ENCODE data around the gene MKLN1.
A peak's percentile ranks its signal among the peaks of the same experiment; 100 is the strongest.
"Not testable (repeated sequence)": the region's sequence is repeated elsewhere in the genome, so short reads cannot be mapped to it uniquely, and the experiment has no call there.

The MKLN1 gene

DNA sequence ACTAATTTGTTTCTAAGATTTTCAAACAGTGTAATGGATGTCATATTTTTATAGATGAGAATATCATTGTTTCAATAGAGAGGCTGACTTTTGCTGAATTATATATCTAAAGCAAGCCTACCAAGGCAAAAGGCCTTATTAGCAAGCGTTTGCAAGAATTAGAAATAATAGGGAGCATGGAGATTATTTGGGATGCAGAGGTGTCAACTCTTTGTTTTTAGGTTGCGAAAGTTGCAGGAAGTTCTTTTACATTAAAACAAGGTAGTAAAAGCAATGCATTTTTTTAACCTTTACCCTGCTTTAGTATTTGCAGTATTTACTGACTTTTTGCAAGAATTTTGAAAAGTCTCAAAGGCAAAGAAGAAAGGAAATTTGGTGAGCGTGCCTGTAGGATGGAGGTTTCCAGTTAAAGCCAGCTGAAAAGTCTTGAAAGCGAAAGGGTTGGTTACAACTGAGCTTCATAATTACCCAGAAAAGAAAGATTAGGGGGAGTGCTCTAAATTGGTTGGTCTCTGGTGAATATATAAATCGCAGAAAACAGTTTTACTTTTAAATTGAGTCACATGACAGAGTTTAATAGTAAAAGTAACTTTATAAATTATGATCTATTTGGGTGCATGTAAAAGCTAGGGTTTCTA lies 81.6 kb downstream of the MKLN1 start:
- H3K4me3 ChIP-seq (ENCODE audit: low read length), result no peak overlapping the region
- no peak for DNase-seq (ENCODE audit: low read depth)
- TF ChIP-seq, protein P1, sequence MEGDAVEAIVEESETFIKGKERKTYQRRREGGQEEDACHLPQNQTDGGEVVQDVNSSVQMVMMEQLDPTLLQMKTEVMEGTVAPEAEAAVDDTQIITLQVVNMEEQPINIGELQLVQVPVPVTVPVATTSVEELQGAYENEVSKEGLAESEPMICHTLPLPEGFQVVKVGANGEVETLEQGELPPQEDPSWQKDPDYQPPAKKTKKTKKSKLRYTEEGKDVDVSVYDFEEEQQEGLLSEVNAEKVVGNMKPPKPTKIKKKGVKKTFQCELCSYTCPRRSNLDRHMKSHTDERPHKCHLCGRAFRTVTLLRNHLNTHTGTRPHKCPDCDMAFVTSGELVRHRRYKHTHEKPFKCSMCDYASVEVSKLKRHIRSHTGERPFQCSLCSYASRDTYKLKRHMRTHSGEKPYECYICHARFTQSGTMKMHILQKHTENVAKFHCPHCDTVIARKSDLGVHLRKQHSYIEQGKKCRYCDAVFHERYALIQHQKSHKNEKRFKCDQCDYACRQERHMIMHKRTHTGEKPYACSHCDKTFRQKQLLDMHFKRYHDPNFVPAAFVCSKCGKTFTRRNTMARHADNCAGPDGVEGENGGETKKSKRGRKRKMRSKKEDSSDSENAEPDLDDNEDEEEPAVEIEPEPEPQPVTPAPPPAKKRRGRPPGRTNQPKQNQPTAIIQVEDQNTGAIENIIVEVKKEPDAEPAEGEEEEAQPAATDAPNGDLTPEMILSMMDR (IDR thresholded peaks at IDR 0.05; ENCODE audit: insufficient read depth, low read depth, low read length, missing control alignments), result no peak

DNA sequence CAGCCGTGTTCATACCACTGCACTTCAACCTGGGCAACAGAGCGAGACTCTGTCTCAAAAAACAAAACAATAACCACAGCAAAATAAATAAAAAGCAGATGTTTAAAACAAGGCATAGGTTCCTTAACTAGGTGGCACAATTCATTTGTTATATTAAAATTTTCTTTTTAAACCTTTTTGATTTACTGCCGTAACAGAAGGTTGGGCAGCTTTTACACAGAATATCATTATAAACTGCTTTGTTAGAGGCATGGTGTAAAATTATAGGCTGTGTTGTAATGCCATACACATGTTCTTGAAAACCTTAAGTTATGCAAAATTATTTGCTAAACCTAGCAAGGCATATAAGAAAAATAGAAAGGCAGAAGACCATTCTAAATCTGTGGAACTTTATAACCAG lies 84.4 kb downstream of the MKLN1 start:
- TF ChIP-seq, protein P1 (IDR thresholded peaks at IDR 0.05; ENCODE audit: insufficient read depth, low read depth, low read length, missing control alignments), result no peak
- no peak for DNase-seq (ENCODE audit: low read depth)
- H3K4me3 ChIP-seq (ENCODE audit: low read length), result no peak overlapping the region

DNA sequence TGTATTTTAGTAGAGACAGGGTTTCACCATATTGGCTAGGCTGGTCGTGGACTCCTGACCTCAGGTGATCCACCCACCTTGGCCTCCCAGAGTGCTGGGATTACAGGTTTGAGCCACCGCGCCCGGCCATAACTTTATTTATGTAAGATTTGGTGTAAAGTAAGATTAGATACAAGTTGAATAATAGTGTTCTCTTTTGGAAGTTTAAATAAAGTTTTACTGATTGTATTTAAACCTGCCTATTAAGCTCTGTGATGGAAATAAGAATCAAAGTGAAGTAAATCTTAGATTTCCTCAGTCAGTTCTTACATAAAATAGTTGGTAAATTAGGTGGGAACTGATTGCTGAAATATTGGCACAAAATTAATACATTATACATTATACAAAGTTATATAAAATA lies 86.0 kb downstream of the MKLN1 start:
- no peak for DNase-seq (ENCODE audit: low read depth)
- TF ChIP-seq, protein P1 (IDR thresholded peaks at IDR 0.05; ENCODE audit: insufficient read depth, low read depth, low read length, missing control alignments), result no peak
- H3K4me3 ChIP-seq (ENCODE audit: low read length), result no peak overlapping the region

DNA sequence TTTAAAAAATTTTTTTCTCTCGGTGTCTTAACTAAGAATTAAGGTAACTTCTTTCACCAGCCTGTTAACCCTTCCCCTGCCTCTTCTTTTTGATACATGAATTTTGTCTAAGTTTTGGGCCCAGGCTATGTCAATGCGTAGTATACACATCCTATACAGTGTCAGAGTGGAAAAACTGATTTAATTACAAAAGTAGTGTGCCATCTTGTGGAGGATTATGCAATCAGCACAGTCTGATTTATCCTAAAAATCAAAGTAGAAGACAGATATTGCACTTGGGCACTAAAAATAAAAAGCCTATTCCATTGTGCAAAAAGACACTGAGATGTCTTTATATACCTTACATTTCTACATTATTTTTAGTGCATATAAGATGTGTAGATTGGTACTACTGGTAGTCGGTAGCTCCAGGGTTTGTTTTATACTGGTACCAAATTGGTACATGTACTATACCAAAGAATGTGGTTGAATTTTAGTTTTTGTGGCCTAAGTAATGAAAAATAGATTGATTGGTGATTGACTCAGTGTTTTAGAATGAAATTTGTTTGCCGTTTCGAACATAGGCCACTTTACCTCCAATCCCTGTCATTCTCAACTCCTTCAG lies 96.6 kb downstream of the MKLN1 start:
- peak; percentile 40 for DNase-seq (ENCODE audit: low read depth)
- TF ChIP-seq, protein P1 (IDR thresholded peaks at IDR 0.05; ENCODE audit: insufficient read depth, low read depth, low read length, missing control alignments), result peak; percentile 44
- no peak overlapping the region for H3K4me3 ChIP-seq (ENCODE audit: low read length)

DNA sequence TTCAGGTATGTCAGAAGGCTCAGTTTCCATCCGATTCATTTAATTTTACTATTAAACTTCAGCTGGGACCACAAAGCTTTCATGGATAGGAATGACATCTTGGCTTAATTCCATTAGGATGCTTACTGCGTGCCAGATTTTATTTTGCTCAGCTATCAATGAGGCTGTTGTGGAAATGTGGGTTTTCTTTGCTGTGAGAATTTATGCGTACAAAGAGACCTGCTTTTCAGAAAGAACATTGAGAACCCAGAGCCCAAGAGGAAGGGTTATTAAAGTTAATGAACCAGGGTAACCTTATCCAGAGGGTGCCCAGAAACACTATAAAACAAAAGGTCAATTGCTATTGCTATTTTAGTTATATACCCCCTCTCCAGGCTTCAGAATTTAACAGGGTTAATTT lies 98.3 kb downstream of the MKLN1 start:
- H3K4me3 ChIP-seq (ENCODE audit: low read length), result no peak overlapping the region
- DNase-seq (ENCODE audit: low read depth), result no peak
- TF ChIP-seq, protein P1 (IDR thresholded peaks at IDR 0.05; ENCODE audit: insufficient read depth, low read depth, low read length, missing control alignments), result no peak

DNA sequence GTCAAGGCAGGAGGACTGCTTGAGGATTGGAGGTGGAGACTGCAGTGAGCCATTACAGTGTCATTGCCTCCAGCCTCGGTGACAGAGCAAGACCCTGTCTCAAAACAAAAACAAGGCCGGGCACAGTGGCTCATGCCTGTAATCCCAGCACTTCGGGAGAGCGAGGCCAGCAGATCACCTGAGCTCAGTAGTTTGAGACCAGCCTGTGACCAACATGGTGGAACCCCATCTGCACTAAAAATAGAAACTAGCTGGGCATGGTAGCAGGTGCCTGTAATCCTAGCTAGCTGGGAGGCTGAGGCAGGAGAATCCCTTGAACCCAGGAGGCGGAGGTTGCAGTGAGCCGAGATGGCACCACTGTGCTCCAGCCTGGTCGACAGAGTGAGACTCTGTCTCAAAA lies 103.2 kb downstream of the MKLN1 start:
- H3K4me3 ChIP-seq (ENCODE audit: low read length), result not testable (repeated sequence)

DNA sequence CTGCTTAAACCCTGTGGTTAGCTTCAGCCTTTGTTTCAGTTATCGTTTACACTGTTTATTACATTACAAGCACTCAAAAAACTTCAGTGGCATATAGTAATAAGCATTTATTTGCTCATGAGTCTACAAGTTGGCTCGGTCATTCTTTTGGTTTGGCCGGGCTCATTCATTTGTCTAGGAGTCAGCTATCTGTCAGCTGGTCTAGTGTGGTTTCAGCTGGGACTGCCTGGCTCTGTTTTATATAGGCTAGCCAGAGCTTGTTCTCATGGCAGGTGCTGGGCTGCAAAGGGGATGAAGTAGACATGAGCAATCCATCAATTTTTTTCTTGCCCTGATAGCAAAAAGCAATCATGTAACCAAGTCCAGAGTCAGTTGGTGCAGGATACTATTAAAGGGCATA lies 103.6 kb downstream of the MKLN1 start:
- TF ChIP-seq, protein P1 (IDR thresholded peaks at IDR 0.05; ENCODE audit: insufficient read depth, low read depth, low read length, missing control alignments), result no peak
- no peak overlapping the region for H3K4me3 ChIP-seq (ENCODE audit: low read length)

More for the DNA sequence above, 103.2 kb downstream of the MKLN1 start:
- DNase-seq (ENCODE audit: low read depth), result not testable (repeated sequence)

More for the DNA sequence above, 103.6 kb downstream of the MKLN1 start:
- peak; percentile 97 for DNase-seq (ENCODE audit: low read depth)

Data from epithelial cell of esophagus (primary cell).